ENCODE measurements around the gene GRHL1.

The GRHL1 gene

DNA sequence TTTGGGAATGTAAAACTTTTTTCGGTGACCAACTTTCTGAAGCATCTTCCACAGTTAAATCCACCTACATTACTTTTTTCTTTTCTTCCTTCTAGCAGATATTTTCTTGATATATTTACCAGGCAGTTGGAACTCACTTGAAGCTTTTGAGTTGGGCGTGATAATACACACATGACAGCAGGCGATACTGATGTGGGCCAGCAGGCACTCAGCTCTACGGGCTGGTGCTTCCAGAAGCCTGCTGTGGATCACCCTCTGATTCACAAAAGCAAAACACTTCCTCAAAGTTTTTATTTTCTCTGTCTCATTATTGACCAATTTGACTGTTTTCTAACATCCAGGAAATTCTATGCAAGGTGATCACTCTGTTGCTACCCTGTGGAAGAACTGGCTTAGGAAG is 22.9 kb downstream of the GRHL1 start:
- DNase-seq, result no peak

DNA sequence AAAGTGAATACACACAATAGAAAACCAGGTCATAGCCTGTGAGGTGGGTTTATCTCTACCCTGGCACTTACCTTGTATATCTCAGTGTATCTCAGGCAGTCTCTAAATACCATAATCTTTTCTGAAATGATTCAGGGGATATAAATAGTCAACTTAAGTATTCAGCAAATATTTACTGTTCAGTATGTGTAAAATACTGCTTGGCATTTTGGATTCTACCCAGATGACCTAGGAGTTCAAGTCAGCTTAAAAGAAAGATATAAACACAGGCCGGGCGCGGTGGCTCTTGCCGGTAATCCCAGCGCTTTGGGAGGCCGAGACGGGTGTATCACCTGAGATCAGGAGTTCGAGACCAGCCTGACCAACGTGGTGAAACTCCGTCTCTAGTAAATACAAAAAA is 23.8 kb downstream of the GRHL1 start:
- DNase-seq, result no peak

DNA sequence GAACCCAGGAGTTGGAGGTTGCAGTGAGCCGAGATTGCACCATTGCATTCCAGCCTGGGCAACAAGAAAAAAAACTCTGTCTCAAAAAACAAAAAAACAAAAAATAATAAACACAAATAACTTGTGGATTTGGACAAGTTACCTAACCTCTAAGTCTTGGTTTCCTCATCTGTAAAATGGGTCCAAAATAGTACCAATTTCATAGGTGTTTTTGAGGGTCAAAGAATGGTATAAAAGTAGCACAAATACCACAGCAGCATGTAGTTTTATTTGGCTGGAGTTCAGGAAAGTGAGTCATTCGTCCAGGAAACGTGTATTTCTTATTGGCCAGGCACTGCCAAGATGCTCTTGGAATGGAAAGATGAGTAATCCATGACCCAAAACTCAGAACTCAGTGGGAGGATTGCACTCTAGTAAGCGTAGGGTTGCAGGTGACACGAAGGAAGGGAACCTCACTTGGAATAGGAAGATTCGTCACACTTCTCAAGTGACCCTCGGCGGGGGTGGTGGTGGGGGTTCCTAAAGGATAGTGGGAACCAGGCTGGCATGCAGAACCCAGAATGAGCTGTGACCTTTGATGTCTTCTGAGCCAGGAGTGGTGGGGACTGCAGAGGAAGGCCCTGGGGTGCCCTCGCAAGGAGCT is 24.4 kb downstream of the GRHL1 start:
- no peak for DNase-seq

DNA sequence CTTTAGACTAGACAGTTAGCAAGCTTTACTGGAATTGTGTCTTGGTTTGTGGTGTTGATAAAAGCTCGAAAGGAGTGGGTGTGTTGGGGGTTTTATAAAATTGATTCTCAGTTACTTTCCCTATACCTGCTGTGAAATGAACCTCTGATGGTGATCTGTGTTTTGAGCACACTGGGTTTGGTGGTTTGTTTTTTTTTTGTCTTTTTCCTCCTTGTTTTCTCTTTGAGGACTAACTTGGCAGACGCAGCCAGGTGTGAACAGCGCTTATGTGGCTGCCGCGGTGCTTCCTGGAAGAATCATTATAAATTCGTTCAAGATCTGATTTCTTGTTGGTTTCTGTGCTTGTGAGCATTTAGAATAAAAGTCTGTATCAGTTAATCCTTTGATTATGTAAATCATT is 28.5 kb downstream of the GRHL1 start:
- no peak for DNase-seq

DNA sequence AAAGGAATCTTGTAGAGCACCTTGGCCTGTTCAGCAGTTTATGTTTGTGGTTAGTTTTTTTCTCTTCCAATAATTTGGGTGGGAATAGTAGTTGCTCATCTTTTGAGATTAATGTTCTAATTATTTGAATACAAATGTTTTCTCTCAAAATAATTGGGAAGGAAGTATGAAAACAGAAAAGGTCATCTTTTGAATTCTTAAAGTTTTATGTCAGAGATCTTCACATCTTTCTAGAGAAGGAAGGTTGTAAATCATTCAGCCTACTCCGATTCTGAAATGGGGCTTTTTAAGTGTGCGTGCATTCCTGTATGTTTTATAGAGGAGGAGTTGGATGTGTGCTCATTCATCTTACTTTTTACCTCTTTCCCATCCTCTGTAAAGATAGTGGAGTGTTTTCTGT is 29.0 kb downstream of the GRHL1 start:
- no peak for DNase-seq

DNA sequence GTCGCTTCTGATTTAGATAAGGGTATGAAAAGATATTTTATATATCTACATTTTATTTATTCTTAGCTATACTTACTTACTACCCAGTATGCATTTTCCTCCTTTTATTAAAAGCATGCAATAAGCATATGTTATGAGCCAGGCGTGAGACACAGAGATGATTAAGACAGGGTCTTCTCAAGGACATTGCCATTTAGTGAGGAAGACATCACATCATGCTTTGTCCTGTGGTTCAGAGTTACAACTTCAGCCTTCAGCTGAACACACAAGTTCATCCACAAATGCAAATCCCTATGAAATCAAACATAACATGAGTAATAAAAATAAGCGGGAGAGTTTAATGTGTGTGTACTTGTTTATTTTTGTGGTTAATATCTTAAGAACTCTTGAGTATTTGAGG is 30.2 kb downstream of the GRHL1 start:
- DNase-seq, result no peak

DNA sequence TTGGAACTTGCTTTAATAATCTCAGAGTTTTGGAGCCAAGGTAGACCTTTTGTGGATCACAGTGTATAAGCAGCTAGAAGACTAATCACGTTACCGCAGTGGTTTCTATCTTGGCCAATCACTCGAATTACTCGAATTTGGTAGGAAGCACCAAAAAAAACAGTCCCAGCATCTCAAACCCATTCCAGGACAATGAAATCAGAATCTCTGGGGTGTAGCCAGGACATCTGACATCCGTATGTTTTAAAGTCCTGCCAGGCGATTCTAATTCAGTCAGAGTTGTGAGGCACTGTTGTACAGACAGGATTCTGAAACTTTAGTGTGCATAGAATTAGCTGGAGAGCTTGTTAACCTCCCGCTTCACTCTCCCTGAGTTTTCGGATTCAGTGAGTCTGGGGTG is 30.8 kb downstream of the GRHL1 start:
- DNase-seq, result no peak

DNA sequence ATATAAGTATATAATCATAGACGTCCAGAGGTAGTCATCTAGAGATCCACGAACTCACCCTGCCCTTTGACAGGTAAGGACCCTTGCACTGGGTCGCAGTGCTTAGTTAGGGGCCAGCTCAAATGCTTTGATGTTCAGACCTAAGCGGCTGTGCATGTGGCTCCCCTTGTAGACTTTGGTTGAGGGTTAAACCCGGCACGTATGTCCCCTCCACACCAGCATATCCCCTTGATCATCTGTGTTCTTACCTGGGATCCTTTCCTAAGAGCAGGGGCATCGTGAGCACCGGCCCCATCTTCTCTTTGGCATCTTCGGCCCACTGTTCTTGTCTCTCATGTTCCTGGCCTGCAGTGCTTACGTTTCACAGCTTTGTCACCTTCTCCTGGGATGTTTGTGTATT is 31.4 kb downstream of the GRHL1 start:
- no peak for DNase-seq

DNA sequence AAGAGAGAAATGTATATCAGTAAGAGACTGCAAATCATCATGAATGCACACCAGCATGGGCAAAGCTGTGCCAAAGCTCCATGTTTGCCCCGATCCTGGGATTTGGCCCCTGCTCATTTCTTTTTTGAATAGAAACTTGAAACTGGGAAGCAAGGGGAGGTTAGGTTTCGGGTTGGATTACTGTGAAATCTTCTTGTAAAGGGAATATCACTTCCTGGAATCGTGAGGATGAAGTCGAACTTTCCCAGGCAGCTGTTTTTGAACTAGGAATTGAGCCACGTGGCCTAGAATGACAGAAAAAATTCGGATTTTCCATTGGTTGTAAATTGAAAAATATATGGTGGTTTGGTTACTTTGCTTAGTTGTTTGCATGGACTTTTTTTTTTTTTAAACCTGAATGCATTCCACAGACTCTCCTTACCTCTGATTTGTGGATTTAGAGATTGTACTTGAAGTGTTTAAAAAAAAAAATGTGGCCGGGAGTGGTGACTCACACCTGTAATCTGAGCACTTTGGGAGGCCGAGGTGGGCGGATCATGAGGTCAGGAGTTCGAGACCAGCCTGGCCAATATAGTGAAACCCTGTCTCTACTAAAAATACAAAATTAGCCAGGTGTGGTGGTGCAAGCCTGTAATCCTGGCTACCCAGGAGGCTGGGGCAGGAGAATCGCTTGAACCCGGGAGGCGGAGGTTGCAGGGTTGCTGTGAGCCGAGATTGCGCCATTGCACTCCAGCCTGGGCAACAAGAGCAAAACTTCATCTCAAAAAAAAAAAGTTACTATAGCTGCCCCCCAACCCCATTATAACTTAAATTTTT is 32.1 kb downstream of the GRHL1 start:
- no peak for DNase-seq

DNA sequence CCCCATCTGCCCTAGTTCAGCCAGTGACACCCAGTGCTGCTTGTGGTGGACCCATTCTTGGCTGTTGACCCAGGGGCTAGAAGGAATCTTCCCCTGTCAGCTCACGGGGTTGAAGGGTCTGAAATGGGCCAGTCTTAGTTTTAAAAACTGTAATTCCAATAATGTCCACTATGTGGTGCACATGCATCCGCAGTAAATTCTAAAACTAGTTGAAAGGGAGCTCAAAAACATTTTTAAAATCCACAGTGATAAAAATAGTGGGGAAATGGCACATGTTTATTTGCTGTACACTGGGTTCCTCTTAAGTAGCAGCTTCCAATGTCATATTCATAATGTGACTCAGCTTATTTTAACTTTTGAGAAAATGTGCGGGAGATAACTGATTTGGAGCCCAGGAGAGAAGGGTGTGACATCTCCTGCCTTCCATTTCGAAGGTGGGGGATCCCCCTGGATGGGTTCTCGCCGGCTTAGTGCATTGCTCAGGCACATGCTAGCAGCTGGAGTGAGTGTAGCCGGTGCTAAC is 32.8 kb downstream of the GRHL1 start:
- DNase-seq, result no peak

DNA sequence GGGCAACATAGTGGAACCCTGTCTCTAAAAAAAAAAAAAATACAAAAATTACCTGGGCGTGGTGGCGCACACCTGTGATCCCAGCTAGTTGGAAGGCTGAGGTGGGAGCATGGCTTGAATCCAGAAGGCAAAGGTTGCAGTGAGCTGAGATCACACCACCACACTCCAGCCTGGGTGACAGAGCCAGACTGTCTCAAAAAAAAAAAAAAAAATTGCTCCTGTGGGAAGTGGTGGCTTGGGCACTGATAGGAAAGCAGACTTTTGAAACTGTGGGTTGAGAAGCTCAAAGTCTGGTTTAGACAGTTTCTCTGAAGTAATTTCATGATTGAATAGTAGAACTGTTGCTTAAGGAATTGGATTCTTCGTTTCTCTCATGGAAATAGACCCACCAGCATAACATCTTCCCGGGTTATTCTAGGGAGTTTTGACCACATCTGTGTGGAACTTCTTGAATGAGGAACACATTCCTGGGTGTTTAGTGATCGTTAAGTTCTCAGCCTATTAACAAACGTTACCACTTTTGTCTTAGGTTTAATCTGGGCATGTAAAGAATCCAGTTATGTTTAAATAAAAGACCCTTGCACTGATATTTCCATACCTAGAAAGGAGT is 33.5 kb downstream of the GRHL1 start:
- DNase-seq, result no peak

DNA sequence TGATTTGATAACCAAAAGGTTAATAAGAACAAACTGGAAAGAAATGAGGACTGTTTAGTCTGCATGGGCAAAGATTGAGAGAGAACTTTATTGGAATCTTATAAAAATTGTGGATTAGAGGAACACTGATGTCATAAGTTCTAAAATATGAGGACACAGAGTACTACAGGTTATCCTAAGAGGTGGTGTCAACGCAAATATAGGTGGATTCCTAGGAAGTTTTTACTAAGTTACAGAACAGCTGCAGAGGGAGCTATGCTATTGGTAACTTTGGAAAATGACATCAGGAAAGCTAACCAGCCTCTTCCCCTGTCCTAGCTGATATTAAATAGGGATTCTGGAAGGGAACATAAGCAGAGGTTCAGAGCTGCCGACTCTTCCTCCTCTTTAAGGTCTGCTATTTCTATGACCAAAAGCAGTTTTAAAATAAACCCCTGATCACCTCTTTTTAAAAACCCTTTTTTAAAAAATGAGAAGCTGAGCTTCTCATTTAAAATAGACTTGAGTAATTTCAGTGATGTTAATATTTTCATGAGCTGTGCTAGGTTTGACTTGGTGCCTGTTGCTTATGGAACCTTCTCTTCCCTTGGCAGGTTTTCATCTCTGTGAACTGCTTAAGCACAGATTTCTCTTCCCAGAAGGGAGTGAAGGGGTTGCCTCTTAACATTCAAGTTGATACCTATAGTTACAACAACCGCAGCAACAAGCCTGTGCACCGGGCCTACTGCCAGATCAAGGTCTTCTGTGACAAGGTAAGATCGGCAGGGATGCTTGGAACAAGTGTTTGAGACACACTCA is 34.2 kb downstream of the GRHL1 start:
- no peak for DNase-seq

DNA sequence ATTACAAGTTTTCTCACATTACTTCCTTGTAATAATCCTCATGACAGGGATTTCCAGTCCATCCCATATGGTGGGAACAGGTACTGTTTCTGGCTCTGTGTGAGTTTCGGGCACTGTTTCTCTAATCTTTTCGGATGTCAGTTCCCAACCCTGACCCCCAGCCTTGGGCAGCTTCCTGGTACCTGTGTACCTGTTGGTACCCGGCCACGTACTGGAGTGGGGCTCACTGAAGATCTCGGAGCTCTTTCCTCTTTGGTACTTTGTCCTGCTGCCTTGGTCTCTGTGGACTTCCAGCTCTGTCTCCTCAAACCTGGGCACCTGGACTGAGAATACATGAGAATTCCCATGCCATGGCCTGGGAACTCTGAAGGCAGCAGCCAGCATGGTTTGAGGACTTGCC is 36.8 kb downstream of the GRHL1 start:
- DNase-seq, result no peak

DNA sequence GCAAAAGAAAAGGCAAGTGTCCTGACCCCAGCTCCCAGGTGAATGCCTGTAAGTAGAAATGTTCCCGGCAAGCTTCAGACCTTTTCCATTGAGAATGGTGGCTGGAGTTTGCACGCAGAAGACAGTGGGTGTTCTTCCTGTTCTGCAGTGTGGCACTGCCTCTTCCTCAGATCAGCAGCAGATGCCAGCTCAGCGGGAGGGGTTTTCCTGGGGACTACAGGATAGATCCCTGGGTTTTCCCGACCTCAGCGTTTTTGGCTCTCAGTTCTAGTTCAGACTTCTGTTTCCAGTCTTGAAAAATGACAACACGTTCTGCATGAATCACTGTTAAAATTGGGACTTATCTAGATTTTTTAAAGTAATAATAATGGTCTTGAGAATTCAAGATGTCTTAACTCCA is 39.2 kb downstream of the GRHL1 start:
- no peak for DNase-seq

DNA sequence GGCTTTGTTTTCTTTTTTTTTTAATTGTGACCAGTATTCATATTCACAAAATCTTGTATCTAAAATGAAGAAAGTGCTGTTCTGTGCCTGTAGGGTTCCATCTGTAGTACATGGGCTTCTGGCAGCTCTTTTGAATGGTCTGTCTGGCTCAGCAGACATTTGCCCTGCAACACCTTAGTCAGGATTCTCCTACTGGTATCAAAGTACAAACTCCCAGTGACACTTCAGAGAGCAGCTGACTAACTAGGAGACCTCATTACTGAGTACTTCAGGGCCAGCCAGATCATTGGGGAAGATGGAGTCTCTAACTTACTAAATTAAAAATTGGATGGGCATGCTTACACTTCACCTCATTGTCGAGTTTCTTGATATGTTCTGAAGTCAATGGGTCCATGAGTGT is 39.7 kb downstream of the GRHL1 start:
- DNase-seq, result no peak

DNA sequence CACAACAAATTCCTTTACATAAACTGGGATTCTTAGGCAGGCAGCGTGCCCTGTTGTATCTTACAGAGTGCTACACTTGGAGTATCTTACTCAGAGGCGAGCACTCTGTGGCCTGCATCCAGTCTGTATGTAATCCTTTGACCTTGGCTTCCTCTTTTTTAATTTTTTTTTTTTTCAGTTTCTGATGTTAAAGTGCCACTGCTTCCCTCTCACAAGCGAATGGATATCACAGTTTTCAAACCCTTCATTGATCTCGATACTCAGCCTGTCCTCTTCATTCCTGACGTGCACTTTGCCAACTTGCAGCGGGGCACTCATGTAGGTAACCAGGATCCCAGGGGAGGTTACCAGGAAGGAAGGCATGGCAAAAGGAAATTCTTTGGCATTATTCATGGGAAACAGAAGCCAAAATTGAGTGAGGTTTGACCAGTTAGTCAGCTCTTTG is 40.4 kb downstream of the GRHL1 start:
- DNase-seq, result no peak

DNA sequence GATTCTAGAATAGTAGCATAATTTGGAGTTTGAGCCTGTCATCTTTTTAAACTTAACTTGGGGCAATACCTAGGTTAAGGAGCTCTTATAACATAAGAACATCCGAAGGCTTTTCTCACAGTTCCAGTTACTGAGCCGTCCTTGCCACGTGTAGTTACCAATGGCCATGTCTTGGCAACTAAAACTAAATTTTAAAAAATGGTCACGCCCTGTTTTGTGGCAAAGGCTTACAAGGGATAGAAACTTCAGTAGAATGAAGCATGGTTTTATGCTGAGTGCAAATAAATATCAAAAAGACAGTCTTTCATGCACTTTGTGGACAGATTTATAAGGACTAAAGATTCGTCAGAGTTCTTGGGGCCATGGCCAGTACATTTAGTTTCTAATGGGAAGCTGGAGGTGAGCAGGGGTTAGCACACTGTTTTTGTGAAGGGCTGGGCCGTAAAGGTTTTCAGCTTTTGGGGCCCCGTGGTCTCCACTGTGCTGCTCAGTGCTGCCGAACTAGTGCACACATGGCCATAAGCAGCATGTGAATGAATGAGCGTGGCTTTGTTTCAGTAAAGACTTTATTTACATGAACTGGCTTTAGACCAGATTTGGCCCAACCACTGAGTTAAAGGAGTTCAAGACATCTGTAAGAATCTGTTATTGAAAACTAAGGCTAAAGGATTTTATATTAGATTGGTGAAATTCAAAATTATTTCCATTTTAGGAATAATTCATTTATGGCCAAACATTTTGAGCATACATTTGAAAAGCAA is 41.1 kb downstream of the GRHL1 start:
- no peak for DNase-seq

DNA sequence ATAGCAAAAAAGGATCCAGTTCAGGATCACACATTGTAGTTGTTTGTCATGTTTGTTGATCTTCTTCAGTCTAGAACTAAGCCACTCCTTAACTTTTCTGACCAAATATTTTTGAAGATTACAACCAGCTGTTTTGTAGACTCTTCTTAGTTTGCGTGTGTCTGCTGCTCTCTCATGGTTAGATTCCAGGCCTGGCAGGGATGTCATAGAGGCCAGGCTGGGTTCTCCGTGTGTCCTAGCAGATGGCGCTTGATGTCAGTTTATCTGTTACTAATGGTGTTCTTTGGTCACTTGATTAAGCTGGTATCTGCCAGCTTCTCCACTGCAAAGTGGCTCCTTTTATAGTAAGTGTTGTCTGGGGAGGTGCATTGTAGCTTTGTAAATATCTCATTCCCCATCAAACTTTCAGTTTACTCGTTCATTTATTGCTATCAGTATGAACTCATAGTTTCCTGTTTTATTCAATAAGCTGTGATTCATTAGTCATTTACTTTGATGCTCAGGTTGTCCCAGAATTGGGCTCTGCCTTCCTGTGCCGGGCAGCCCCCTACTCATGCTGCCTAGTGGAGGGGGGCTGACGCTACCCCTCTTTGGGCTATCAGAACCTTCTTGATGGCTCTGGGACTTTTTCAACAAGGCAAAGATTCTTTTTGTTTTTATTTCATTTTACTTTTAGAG is 42.1 kb downstream of the GRHL1 start:
- DNase-seq, result no peak

DNA sequence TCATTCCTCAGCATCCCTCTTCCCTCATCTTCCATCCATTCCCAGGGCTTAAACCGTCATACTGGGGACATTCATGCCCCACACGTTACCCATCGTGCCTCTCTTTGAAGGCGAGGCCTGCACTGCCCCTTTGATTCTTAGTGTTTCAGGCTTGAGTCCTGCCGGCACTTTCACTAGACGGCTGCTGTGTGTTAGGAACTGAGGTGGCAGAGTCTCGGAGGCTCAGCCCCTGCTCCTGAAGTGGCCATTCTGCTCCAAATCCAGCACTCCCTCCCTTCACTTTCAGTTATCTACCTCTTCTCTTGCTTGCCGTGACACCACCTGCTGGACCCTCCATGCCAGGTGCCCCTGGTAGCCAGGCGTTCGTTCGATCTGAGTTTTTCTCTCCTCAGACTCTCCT is 43.0 kb downstream of the GRHL1 start:
- DNase-seq, result no peak

DNA sequence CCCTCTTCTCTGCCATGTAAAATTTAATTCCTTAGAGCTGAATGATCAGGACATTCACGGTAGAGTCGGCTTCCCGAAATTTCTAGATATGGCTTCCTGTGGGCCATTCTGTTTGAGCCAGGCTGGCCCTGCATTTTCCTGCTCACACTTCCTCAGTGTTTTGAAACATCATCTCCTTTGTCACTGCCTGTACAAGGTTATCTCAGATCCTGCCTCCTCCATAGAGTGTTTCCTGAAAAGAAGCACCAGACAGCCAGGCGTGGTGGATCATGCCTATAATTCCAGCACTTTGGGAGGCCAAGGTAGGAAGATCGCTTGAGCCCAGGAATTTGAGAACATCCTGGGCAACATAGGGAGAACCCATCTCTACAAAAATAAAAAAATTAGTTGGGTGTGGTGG is 43.6 kb downstream of the GRHL1 start:
- no peak for DNase-seq

DNA sequence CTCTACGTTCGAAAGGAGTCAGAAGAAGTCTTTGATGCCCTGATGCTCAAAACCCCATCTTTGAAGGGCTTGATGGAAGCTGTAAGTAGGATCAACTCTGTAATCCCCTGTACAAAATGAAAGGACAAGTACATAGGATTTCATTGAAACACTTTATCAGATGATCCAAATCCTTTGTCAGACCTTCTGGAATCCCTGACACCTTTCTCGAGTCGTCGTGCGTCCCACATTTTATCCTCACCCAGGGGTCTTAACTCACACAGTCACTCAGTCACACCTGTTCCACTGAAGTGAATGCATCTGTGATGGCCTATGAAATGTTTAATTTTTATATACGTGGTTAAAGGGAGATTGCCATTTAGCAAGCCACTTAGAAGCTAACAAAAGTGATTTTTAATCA is 44.8 kb downstream of the GRHL1 start:
- no peak for DNase-seq

DNA sequence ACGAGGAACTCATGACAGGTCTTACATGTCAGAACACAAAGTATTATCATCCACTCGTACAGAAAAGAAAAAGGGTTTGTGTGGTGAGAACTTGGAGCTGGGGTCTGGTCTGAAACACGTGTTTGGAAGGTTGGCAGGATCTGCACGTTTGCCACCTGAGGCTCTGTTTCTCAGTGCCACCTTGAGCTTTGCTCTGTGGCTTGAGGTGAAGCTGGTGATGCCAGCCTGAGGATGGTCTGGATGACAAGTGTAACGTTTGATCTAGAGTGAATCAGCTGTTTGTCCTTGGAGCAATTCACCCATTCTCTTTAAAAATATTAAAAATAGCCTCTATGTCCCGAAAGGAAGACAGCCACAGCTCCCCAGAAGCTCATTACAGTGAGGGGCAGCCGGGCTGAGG is 46.4 kb downstream of the GRHL1 start:
- no peak for DNase-seq

Data from activated naive CD4-positive, alpha-beta T cell (primary cell).